ENCODE results near the gene PPP1R9B. TPM values are rescaled to one million over a fixed set of nuclear protein-coding genes. Genes with fewer than 3 reads are reported as not detected.

PPP1R9B gene
- total and polyA plus RNA-seq, 2 donors (not counting 1 experiment from before 2014, with no cell fraction given) = 80.7 to 220 TPM

- Histone ChIP-seq H3K4me1 (ENCODE audit: control insufficient read depth in 2 of 2, insufficient read depth in 2 of 2, low read length in 2 of 2) (peaks cover 7 to 14% of the 10 kb centered on the region in 2 donors), H3K79me2 (ENCODE audit: control insufficient read depth, insufficient read depth, low read length) (no peaks in the 10 kb centered on the region), H3K27ac (ENCODE audit: low read length in 2 of 2) (no peak overlapping the region), H3K36me3 (replicated peaks in 1 of 2; ENCODE audit: control extremely low read depth in 1 of 2, control insufficient read depth in 1 of 2, extremely low read depth in 1 of 2, insufficient read depth in 2 of 2, low read length in 1 of 2) (no peaks in the 10 kb centered on the region), H3K4me3 (ENCODE audit: control extremely low read depth in 1 of 5, extremely low read depth in 1 of 5, insufficient read depth in 1 of 5, low read depth in 2 of 5, low read length in 4 of 5) (peak overlapping the region in 2 of 5 experiments; percentile 25 to 29), H3K9ac (ENCODE audit: low read length) (peak overlapping the region; percentile 28), H3K9me3 (ENCODE audit: control extremely low read depth in 1 of 3, control insufficient read depth in 2 of 3, insufficient read depth in 1 of 3, low read length in 2 of 3) (no peaks in the 10 kb centered on the region), H4K20me1 (ENCODE audit: control insufficient read depth, insufficient read depth, low read length, poor library complexity, severe bottlenecking) (no peaks in the 10 kb centered on the region), H3K27me3 (replicated peaks in 1 of 4; ENCODE audit: control extremely low read depth in 1 of 4, control insufficient read depth in 3 of 4, insufficient read depth in 4 of 4, low read length in 3 of 4) (no peaks in the 10 kb centered on the region), H2AFZ (ENCODE audit: insufficient read depth, low read depth, low read length, poor library complexity, severe bottlenecking) (peak overlapping the region; percentile 59), H3K4me2 (replicated peaks; ENCODE audit: low read depth, low read length, poor library complexity, severe bottlenecking) (peak overlapping the region; percentile 58)
- Mint-ChIP-seq H3K27me3 (no peaks in the 10 kb centered on the region), H3K9me3 (ENCODE audit: insufficient read depth) (no peaks in the 10 kb centered on the region), H3K4me3 (peak overlapping the region; percentile 59), H3K27ac (no peak overlapping the region), H3K4me1 (peaks cover 21% of the 10 kb centered on the region)
- intact Hi-C loops (cut with micrococcal nuclease) = loop anchor here (2.0 kb wide), 1 partner anchor 23 kb away; the partner anchor contains the start of gene COL1A1
- ATAC-seq (ENCODE audit: low read depth) = peak; percentile 98
- ChIA-PET POLR2A (interaction anchor here (0.6 to 1.1 kb wide), 2 partner anchors 30 to 1161 kb away, joined by 3 read pairs; no protein-coding TSS in a partner anchor), CTCF (interaction anchor here (0.6 to 3.8 kb wide), 25 partner anchors 8 to 684 kb away, joined by 3 to 27 read pairs (median 5); partner anchors contain the start of genes COL1A1 and SAMD14)
- TF ChIP-seq CTCF (IDR thresholded peaks at IDR 0.05) (peak; percentile 60), EZH2 (IDR thresholded peaks at IDR 0.05; ENCODE audit: borderline replicate concordance, insufficient read depth, low read depth, low read length, poor library complexity, severe bottlenecking) (no peak)
- 25% methylated on average over 21 of the region's 22 CpGs for WGBS (ENCODE audit: insufficient coverage)
- DNase-seq = peak; percentile 75
Observed at GRCh38 chr17:50177983-50178834, 27.7 kb upstream of the PPP1R9B start.

DNA sequence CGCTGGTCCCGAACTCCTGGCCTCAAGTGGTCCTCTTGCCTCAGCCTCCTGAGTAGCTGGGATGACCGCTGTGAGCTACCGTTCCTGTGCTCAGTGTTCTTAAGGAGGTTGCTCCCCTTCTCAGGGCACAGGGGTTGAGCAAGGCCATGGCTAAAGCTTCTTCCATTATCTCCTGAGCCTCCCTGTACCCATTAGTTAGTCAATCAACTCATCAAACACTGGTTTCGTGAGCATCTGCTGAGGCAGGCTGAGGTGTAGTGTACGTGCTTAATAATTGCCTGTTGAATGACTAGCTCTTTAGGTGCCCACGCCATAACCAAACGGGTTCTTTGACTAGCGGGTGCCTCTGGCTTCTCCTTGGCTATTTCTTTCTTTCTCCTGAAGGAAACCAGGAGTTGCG, 27.0 kb upstream of the PPP1R9B start:
- Mint-ChIP-seq H3K4me3 (no peak overlapping the region), H3K27me3 (no peaks in the 10 kb centered on the region), H3K9me3 (ENCODE audit: insufficient read depth) (no peaks in the 10 kb centered on the region), H3K4me1 (peaks cover 15% of the 10 kb centered on the region), H3K27ac (no peak overlapping the region)
- Histone ChIP-seq H3K4me2 (replicated peaks; ENCODE audit: low read depth, low read length, poor library complexity, severe bottlenecking) (no peak overlapping the region), H2AFZ (ENCODE audit: insufficient read depth, low read depth, low read length, poor library complexity, severe bottlenecking) (peak overlapping the region; percentile 59), H3K4me3 (ENCODE audit: control extremely low read depth in 1 of 5, extremely low read depth in 1 of 5, insufficient read depth in 1 of 5, low read depth in 2 of 5, low read length in 4 of 5) (no peak overlapping the region), H3K36me3 (replicated peaks in 1 of 2; ENCODE audit: control extremely low read depth in 1 of 2, control insufficient read depth in 1 of 2, extremely low read depth in 1 of 2, insufficient read depth in 2 of 2, low read length in 1 of 2) (no peaks in the 10 kb centered on the region), H3K9ac (ENCODE audit: low read length) (no peak overlapping the region), H4K20me1 (ENCODE audit: control insufficient read depth, insufficient read depth, low read length, poor library complexity, severe bottlenecking) (no peaks in the 10 kb centered on the region), H3K27ac (ENCODE audit: low read length in 2 of 2) (no peak overlapping the region), H3K4me1 (ENCODE audit: control insufficient read depth in 2 of 2, insufficient read depth in 2 of 2, low read length in 2 of 2) (peaks cover 5 to 12% of the 10 kb centered on the region in 2 donors), H3K9me3 (ENCODE audit: control extremely low read depth in 1 of 3, control insufficient read depth in 2 of 3, insufficient read depth in 1 of 3, low read length in 2 of 3) (no peaks in the 10 kb centered on the region), H3K27me3 (replicated peaks in 1 of 4; ENCODE audit: control extremely low read depth in 1 of 4, control insufficient read depth in 3 of 4, insufficient read depth in 4 of 4, low read length in 3 of 4) (no peaks in the 10 kb centered on the region), H3K79me2 (ENCODE audit: control insufficient read depth, insufficient read depth, low read length) (no peaks in the 10 kb centered on the region)
- POLR2A ChIA-PET = interaction anchor here (0.6 to 1.1 kb wide), 2 partner anchors 29 to 1160 kb away, joined by 3 read pairs; no protein-coding TSS in a partner anchor
- TF ChIP-seq CTCF (IDR thresholded peaks at IDR 0.05) (no peak), EZH2 (IDR thresholded peaks at IDR 0.05; ENCODE audit: borderline replicate concordance, insufficient read depth, low read depth, low read length, poor library complexity, severe bottlenecking) (no peak)
- ATAC-seq (ENCODE audit: low read depth) (no peak), DNase-seq (no peak)
- intact Hi-C loops (cut with micrococcal nuclease) = no loop called here
- CTCF ChIA-PET = interaction anchor here (0.8 to 3.8 kb wide), 17 partner anchors 8 to 95 kb away, joined by 3 to 27 read pairs (median 8); partner anchors contain the start of genes COL1A1 and SAMD14
- 96% methylated on average over 9 of the region's 10 CpGs for WGBS (ENCODE audit: insufficient coverage)
